Measurements from ENCODE around the gene SDK1. TPM values are rescaled to one million over a fixed set of nuclear protein-coding genes. Genes with fewer than 3 reads are reported as not detected.

Gene SDK1
- total RNA-seq, 4 donors from 2014 or later, result 7.5 to 35.0 (median 10.2) TPM

GRCh38 chr7:4255336-4255735 is 954.3 kb downstream of the SDK1 start:
- no peak for TF ChIP-seq CTCF (IDR thresholded peaks at IDR 0.05; ENCODE audit: low read depth)

GRCh38 chr7:4256286-4256685 is 955.2 kb downstream of the SDK1 start:
- no peak for TF ChIP-seq CTCF (IDR thresholded peaks at IDR 0.05; ENCODE audit: low read depth)

GRCh38 chr7:4257146-4258111 is 956.4 kb downstream of the SDK1 start:
- no peak for TF ChIP-seq CTCF (IDR thresholded peaks at IDR 0.05; ENCODE audit: low read depth)

GRCh38 chr7:4260867-4261600 is 960.0 kb downstream of the SDK1 start:
- TF ChIP-seq CTCF (IDR thresholded peaks at IDR 0.05; ENCODE audit: low read depth), result no peak

- no peak for TF ChIP-seq CTCF (IDR thresholded peaks at IDR 0.05; ENCODE audit: low read depth)
These were observed 960.5 kb downstream of the SDK1 start for GRCh38 chr7:4261601-4261960.

- TF ChIP-seq CTCF (IDR thresholded peaks at IDR 0.05; ENCODE audit: low read depth), result no peak
These were observed 964.0 kb downstream of the SDK1 start for GRCh38 chr7:4265066-4265465.

- TF ChIP-seq CTCF (IDR thresholded peaks at IDR 0.05; ENCODE audit: low read depth), result no peak
These were observed 964.6 kb downstream of the SDK1 start for GRCh38 chr7:4265676-4266075.
